Spleen (tissue), 7 donors: ENCODE measurements around the gene TTC21A.

ENCODE experiments used
- CTCF ChIP-seq, 11 experiments: fragments of 200-600 bp in 7 of 11; fragments of 450-650 bp in 4 of 11; sonication (generic) in 4 of 11; IDR thresholded peaks in 8 of 11; conservative IDR thresholded peaks in 3 of 11; 1 replicate in 7 of 11; 2 replicates in 4 of 11; pipeline versions ENCODE4 v1.4.0 to v1.8.0; 2016 to 2021; ENCODE audit warnings: antibody characterized with exemption in 11 of 11, inconsistent platforms in 4 of 11, mild to moderate bottlenecking in 1 of 11
- POLR2A ChIP-seq, 3 donors: fragments of 450-650 bp; IDR thresholded peaks; one replicate each; pipeline ENCODE4 v1.5.1; 2017; ENCODE audit warnings: antibody characterized with exemption in 3 of 3, mild to moderate bottlenecking in 1 of 3
- POLR2AphosphoS5 ChIP-seq, 3 donors: sonication (generic); formaldehyde crosslinking; IDR thresholded peaks; one replicate each; pipeline ENCODE4 v1.5.1; 2017; ENCODE audit warnings: antibody characterized with exemption in 3 of 3
- donor health status: DM: no; HTN: no; CAD: no; lungs with moderate emphysema.
- donor health status: DM: no; HTN: no; CAD: no.
- donor health status: DM: no; HTN: no; CAD: no.

- TF ChIP-seq CTCF (IDR thresholded peaks at IDR 0.05 in 8 of 11, conservative IDR thresholded peaks at IDR 0.05 in 3 of 11), result no peak
- TF ChIP-seq POLR2A (IDR thresholded peaks at IDR 0.05), result no peak
- no peak for TF ChIP-seq POLR2AphosphoS5 (IDR thresholded peaks at IDR 0.05)
Measured at GRCh38 chr3:39157359-39157758, 49.9 kb downstream of the TTC21A start.
